Activated T-cell treated with anti-CD3 and anti-CD28 coated beads, Interleukin-2, amount 50 U/mL, for 24 hours (primary cell): ENCODE data around the gene ADD2.
"Not testable (repeated sequence)": the region's sequence is repeated elsewhere in the genome, so short reads cannot be mapped to it uniquely, and the experiment has no call there.

ENCODE experiments used
- DNase-seq: peaks from one replicate; pipeline ENCODE4 v3.0.0-alpha.2; 2020
- H3K27ac Mint-ChIP-seq: 2 replicates; pipeline ENCODE4 v1.8.0; 2020; ENCODE audit warnings: mild to moderate bottlenecking, mixed read lengths
- H3K27me3 Mint-ChIP-seq: 2 replicates; pipeline ENCODE4 v1.8.0; 2020; ENCODE audit warnings: mixed read lengths
- H3K36me3 Mint-ChIP-seq: 2 replicates; pipeline ENCODE4 v1.8.0; 2020; ENCODE audit warnings: low read depth, mixed read lengths
- H3K4me1 Mint-ChIP-seq: 2 replicates; pipeline ENCODE4 v1.8.0; 2020; ENCODE audit warnings: low read depth, mixed read lengths
- H3K4me3 Mint-ChIP-seq: 2 replicates; pipeline ENCODE4 v1.8.0; 2020; ENCODE audit warnings: mild to moderate bottlenecking, moderate library complexity, mixed read lengths
- H3K9me3 Mint-ChIP-seq: 2 replicates; pipeline ENCODE4 v1.8.0; 2020; ENCODE audit warnings: mixed read lengths

The ADD2 gene, protein sequence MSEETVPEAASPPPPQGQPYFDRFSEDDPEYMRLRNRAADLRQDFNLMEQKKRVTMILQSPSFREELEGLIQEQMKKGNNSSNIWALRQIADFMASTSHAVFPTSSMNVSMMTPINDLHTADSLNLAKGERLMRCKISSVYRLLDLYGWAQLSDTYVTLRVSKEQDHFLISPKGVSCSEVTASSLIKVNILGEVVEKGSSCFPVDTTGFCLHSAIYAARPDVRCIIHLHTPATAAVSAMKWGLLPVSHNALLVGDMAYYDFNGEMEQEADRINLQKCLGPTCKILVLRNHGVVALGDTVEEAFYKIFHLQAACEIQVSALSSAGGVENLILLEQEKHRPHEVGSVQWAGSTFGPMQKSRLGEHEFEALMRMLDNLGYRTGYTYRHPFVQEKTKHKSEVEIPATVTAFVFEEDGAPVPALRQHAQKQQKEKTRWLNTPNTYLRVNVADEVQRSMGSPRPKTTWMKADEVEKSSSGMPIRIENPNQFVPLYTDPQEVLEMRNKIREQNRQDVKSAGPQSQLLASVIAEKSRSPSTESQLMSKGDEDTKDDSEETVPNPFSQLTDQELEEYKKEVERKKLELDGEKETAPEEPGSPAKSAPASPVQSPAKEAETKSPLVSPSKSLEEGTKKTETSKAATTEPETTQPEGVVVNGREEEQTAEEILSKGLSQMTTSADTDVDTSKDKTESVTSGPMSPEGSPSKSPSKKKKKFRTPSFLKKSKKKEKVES

DNA sequence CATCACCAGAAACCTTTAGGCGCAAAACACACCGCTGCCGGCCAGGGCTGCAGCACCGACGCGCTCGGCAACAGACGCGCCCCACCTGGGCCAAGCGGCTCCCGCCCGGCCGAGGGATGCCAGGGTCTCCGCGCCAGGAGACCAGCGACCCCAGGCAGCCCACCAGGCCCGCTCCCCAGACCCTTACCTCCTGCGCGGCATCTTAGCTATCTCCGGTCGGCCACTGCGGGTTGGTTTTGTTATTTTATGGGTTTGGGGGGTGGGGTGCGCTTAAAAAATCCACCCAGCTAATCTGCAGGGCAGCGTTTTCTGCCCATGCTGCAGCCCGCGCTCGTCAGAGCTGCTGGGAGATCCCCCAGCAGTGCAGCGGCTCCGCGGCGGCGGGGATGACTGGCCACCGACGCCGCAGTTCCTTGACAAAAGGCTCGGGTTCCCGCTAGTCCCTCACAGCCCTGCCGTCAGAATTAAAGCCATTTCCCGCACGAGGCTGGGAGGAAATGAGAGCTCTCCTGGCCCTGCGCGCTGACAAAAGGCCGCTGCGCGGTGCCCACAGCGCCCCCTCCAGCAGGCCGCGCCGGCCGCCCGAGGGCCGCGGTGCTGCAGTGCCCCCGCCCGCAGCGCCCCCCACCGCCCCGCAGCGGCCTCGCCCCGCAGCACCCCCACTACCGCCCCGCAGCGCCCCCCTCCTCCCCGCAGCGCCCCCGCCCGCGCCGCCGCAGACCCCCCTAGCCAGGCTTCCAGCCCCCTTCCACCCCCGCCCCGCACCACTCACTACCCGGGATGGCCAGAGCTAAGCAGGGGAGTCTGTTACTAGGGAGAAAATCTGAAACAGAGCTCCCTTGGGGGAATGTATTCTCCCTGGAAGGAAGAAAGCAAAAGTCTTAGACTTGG, at the start of gene ADD2:
Gene ADD2 (minus strand): TSS at position 502 of the 891 bp plus-strand sequence. CDS start 61,792 bp downstream, outside the sequence.
- peaks cover 61% of the 10 kb centered on the region for H3K27me3 Mint-ChIP-seq
- H3K4me3 Mint-ChIP-seq = peak within 1 kb of the TSS; percentile 81
- peak; percentile 69 for DNase-seq

DNA sequence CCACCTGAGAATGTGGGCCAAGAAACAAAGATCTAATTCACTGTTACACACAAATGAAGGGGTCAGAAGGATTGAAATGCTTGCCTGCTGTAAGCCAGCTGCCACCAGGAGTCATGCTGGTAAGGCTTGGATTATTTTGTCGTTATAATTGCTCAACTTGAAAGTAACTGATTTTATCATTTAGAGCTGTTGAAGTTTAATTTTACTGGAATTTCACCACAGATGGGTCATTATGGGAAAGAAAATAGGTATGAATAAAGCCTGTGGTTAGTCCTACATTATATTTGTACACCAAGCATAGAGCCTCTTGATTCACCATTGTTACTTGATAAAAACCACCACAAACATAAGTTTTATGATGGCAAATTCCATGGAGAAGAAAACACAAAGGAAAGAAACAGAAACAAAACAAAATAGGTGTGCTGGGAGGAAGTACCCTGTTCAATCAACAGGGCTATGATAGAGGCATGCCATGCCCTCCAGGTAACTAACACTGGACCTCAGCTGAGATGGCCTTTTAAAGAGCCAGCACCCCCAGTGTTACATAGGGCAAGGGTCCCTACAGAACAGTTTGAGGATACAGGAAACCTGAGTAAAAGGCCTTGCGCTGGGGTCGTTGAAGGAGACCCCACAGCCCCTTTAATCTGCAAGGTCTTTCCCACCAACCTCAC, 49.4 kb upstream of the ADD2 start:
- DNase-seq = no peak
- Mint-ChIP-seq H3K27ac (no peak overlapping the region), H3K36me3 (no peaks in the 10 kb centered on the region), H3K27me3 (peaks cover 19% of the 10 kb centered on the region), H3K9me3 (no peaks in the 10 kb centered on the region), H3K4me3 (no peak overlapping the region), H3K4me1 (peaks cover 14% of the 10 kb centered on the region)

More for the DNA sequence above, at the start of gene ADD2:
- H3K9me3 Mint-ChIP-seq = no peaks in the 10 kb centered on the region
- H3K27ac Mint-ChIP-seq = no peak within 1 kb of the TSS
- H3K36me3 Mint-ChIP-seq = no peaks in the 10 kb centered on the region
- peaks cover 20% of the 10 kb centered on the region for H3K4me1 Mint-ChIP-seq

DNA sequence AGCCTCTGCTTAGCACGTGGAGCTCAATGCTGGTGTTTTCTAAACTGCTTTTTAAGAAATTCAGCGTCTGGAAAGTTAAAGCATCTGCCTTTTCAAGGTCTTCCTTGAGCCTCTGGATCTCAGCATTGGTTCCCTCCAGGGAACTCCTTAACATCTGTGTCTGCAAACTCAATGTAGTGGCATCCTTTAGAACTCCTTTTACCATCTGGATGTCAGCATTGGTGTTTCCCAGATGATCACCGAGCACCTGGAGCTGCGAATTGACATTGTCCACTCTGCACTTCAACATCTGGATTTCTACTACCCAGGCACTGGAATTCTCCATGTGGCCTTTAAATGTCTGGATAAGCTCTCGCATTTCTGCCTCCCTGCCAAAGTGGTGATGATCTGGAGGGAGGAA, 48.7 kb upstream of the ADD2 start:
- H3K4me3 Mint-ChIP-seq = no peak overlapping the region

DNA sequence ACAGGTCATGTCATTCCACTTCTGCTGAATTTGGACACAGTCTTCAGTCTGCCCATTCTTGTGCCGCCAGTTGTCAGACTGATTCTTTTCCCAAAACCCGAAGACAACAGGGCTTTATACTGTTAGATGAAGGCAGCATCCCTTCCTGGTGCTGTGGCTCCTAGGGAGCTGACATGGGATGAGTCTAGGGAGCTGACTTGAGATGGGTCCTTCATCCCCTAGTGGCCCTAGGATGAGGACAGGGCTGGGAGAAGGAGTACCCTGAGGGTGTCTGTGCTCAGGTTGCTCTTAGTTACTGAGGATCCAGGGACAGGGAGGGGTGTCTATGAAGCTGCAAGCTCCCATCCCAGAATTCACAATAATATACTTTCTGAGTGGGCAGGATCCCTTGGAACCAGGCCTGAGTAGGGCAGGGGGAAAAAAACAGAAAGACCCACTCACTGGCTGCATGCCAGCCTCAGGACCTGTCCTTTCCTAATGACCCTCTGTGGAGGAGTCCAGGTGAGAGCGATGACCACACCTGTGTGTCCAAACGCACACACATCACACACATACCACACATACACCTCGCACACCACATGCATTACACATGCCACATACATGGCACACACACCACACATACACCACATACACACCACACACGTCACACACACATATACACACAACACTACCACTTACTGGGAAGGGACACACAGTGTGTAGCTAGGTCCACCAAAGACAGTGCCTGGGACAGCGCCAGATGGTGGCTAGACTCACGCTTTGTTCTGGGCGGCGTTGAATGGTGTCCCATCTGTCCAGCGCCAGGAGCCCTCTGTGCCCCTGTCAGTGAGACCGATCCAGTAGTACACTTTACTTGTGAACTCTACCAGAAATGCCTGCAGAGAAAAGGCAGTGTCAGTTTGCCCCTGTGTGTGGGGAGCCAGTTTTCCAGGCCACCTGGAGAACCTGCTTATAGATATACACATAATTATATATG, 41.3 kb upstream of the ADD2 start:
- DNase-seq = no peak
- Mint-ChIP-seq H3K4me1 (no peaks in the 10 kb centered on the region), H3K27ac (no peak overlapping the region), H3K9me3 (no peaks in the 10 kb centered on the region), H3K4me3 (no peak overlapping the region), H3K36me3 (no peaks in the 10 kb centered on the region), H3K27me3 (peaks cover 13% of the 10 kb centered on the region)

More for the DNA sequence above, 48.7 kb upstream of the ADD2 start:
- Mint-ChIP-seq H3K27me3 (peaks cover 19% of the 10 kb centered on the region), H3K9me3 (no peaks in the 10 kb centered on the region), H3K27ac (no peak overlapping the region), H3K36me3 (no peaks in the 10 kb centered on the region), H3K4me1 (peaks cover 14% of the 10 kb centered on the region)
- no peak for DNase-seq

DNA sequence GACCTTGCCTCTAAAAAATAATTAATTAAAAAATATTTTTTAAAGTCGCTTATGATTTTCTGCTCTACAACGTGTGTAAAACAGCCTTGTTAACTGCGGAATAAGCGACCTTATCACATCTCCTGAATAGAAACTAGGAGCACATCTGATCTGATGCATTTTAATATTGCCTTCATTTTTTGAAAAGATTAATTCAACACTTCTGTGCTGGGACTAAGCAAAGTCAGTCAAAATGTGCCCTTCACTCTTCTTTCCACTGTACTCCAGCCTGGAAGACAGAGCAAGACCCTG, 39.8 kb upstream of the ADD2 start:
- no peaks in the 10 kb centered on the region for H3K4me1 Mint-ChIP-seq
- no peak for DNase-seq
- H3K27me3 Mint-ChIP-seq = peaks cover 13% of the 10 kb centered on the region
- no peak overlapping the region for H3K4me3 Mint-ChIP-seq
- no peaks in the 10 kb centered on the region for H3K9me3 Mint-ChIP-seq
- no peak overlapping the region for H3K27ac Mint-ChIP-seq
- no peaks in the 10 kb centered on the region for H3K36me3 Mint-ChIP-seq

DNA sequence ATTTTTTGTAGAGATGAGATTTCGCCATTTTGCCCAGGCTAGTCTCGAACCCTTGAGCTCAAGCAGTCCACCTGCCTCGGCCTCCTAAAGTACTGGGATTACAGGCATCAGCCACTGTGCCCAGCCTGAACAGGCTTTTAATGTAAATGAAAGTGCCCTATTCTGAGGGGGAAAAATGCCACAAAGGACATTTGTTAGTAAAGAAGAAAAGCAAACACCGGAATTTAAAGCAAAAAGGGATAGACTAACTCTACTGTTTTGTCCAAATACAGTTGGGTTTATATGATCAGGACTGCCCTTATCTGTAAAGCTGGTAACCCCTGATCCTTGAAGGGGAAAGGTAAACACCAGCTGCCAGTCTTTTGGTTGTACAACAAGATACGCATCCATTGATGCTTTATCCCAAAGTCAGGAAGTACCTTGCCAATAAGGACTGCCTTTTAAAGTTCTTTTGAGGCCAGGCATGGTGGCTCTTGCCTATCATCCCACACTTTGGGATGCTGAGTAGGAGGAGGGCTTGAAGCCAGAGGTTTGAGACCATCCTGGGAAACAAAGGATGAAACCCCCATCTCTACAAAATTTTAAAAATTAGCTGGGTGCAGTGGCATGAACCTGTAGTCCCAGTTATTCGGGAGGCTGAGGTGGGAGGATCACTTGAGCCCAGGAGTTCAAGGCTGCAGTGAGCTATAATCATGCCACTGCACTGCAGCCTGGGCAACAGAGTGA, 39.3 kb upstream of the ADD2 start:
- Mint-ChIP-seq H3K9me3 (no peaks in the 10 kb centered on the region), H3K27me3 (peaks cover 13% of the 10 kb centered on the region), H3K4me1 (no peaks in the 10 kb centered on the region), H3K4me3 (no peak overlapping the region), H3K36me3 (no peaks in the 10 kb centered on the region), H3K27ac (no peak overlapping the region)
- no peak for DNase-seq

DNA sequence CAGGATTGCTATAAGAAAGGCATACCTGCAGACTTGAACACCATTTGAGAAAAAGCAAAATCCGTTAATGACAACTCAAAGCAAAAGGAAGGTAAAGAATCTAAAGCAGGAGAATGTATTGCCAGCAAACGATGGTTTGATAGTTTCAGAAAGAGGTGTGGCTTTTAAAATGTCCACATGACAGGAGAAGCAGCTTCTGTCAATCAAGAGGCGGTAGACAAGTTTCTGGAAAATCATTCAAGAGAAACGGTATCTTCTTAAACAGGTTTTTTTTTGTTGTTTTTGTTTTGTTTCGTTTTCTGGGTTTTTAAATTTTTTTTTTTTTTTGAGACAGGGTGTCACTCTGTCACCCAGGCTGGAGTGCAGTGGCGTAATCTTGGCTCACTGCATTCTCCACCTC, 38.6 kb upstream of the ADD2 start:
- Mint-ChIP-seq H3K4me3 (no peak overlapping the region), H3K36me3 (no peaks in the 10 kb centered on the region), H3K27me3 (peaks cover 13% of the 10 kb centered on the region), H3K27ac (no peak overlapping the region), H3K9me3 (no peaks in the 10 kb centered on the region), H3K4me1 (no peaks in the 10 kb centered on the region)
- no peak for DNase-seq

DNA sequence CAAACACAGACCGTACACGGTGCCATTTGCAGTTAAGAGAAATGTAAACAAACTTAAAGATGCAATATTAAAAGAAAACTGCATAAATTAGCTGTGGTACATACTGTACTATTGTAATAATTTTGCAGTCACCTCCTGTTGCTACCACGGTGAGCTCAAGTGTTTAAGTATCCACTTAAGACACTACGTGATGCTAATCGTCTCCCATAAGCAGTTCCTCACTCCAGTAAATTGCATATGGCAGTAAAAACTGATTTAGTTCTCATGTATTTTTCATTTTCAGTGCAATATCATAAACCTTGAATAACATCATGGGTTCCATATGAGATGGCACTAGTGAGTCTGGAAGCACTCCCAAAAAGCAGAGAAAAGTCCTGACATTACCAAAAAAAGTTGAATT, 38.0 kb upstream of the ADD2 start:
- H3K36me3 Mint-ChIP-seq = no peaks in the 10 kb centered on the region
- H3K9me3 Mint-ChIP-seq = no peaks in the 10 kb centered on the region
- H3K27ac Mint-ChIP-seq = no peak overlapping the region
- no peak overlapping the region for H3K4me3 Mint-ChIP-seq
- H3K4me1 Mint-ChIP-seq = no peaks in the 10 kb centered on the region
- peaks cover 13% of the 10 kb centered on the region for H3K27me3 Mint-ChIP-seq
- DNase-seq = no peak

DNA sequence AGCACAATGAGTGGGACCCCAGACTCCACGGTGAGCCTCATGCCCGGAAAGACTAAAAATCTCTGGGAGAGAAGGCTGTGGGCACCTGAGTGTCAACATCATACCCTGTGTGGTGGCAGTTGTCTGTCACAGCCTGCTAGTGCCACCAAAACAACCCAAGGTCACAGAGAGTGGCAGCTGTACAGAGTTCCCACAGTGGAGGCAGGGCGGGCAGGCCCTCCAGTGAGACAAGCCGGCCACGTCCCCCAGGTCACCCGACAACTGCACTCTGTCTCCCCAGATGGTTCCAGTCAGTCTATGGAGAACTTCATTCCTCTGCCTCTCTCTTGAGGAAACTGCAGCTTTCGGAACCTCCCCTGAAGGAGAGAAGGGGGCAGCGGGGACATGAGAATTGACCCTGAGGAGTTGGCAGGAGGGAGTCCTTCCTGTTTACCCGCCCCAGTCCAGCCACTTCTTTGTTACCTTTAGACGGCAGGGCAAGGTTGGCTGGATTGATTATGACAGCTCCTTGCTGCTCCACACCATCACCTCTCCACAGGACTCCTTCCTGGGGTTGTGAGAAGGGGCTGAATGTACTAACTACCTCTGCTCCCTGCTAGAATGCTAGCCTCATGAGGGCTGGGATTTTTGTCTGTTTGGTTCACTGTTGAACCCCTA, 33.7 kb upstream of the ADD2 start:
- Mint-ChIP-seq H3K4me3 (no peak overlapping the region), H3K27ac (no peak overlapping the region), H3K4me1 (no peaks in the 10 kb centered on the region), H3K27me3 (peaks cover 12% of the 10 kb centered on the region), H3K36me3 (no peaks in the 10 kb centered on the region), H3K9me3 (peaks cover 7% of the 10 kb centered on the region)
- no peak for DNase-seq

DNA sequence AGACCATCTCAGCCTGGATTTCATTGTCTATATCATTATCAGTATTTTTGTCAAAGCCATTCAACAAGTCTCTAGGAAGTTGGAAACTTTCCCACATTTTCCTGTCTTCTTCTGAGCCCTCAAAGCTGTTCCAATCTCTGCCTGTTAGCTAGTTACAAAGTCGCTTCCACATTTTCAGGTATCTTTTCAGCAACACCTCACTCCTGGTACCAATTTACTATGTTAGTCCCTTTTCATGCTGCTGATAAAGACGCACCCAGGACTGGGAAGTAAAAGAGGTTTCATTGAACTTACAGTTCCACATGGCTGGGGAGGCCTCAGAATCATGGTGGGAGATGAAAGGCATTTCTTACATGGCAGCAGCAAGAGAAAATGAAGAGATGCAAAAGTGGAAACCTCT, 31.7 kb upstream of the ADD2 start:
- no peaks in the 10 kb centered on the region for H3K36me3 Mint-ChIP-seq
- no peaks in the 10 kb centered on the region for H3K4me1 Mint-ChIP-seq
- H3K27me3 Mint-ChIP-seq = peaks cover 6% of the 10 kb centered on the region
- no peak overlapping the region for H3K4me3 Mint-ChIP-seq
- DNase-seq = no peak
- H3K27ac Mint-ChIP-seq = no peak overlapping the region
- H3K9me3 Mint-ChIP-seq = peaks cover 7% of the 10 kb centered on the region

DNA sequence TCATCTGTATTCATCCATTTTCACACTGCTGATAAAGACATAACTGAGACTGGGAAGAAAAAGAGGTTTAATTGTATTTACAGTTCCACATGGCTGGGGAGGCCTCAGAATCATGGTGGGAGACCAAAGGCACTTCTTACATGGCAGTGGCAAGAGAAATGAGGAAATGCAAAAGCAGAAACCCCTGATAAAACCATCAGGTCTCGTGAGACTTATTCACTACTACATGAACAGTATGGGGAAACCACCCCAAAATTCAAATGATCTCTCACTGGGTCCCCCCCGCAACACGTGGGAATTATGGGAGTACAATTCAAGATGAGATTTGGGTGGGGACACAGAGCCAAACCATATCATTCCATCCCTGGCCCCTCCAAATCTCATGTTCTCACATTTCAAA, 30.0 kb upstream of the ADD2 start:
- H3K9me3 Mint-ChIP-seq, H3K4me3 Mint-ChIP-seq, H3K36me3 Mint-ChIP-seq, DNase-seq, H3K4me1 Mint-ChIP-seq, H3K27ac Mint-ChIP-seq: not testable (repeated sequence)
- peaks cover 14% of the 10 kb centered on the region for H3K27me3 Mint-ChIP-seq

DNA sequence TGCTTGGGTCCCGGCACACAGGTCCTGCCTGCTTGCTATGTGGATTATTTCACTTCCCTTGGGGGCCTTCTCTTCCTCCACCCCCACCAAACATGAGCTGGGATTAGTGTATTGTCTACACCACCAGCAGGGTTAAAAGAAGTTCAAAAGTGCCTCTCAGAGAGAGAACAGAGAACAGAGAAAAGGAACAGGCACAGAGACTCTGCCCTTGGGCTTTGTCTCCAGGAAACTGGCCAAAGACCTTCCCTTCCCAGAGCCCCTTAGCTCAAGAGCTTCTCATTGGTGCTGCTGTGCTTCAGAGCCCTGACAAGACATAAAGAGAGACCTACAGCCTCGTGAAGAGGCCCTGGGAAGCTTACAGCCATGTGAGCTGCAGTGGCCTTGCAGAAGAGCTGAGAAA, 29.5 kb upstream of the ADD2 start:
- DNase-seq = no peak
- no peaks in the 10 kb centered on the region for H3K36me3 Mint-ChIP-seq
- no peak overlapping the region for H3K4me3 Mint-ChIP-seq
- no peaks in the 10 kb centered on the region for H3K4me1 Mint-ChIP-seq
- H3K9me3 Mint-ChIP-seq = peaks cover 7% of the 10 kb centered on the region
- H3K27ac Mint-ChIP-seq = no peak overlapping the region
- H3K27me3 Mint-ChIP-seq = peaks cover 18% of the 10 kb centered on the region
